GM20000 (cell line): Measurements from ENCODE around the gene TRIO.

Experiments
- DNase-seq: peaks from one replicate; pipeline ENCODE4 v3.0.0; 2012; ENCODE audit warnings: low spot score
- TF ChIP-seq, protein P1 (sequence below): IDR thresholded peaks from 2 replicates; pipeline ENCODE4 v1.5.1; 2012; ENCODE audit warnings: mild to moderate bottlenecking, control low read depth; ENCODE audit errors: extremely low read depth, missing control alignments

Gene TRIO

GRCh38 chr5:14277385-14278320 lies 134.5 kb downstream of the TRIO start:
- DNase-seq = no peak
- TF ChIP-seq, protein P1, sequence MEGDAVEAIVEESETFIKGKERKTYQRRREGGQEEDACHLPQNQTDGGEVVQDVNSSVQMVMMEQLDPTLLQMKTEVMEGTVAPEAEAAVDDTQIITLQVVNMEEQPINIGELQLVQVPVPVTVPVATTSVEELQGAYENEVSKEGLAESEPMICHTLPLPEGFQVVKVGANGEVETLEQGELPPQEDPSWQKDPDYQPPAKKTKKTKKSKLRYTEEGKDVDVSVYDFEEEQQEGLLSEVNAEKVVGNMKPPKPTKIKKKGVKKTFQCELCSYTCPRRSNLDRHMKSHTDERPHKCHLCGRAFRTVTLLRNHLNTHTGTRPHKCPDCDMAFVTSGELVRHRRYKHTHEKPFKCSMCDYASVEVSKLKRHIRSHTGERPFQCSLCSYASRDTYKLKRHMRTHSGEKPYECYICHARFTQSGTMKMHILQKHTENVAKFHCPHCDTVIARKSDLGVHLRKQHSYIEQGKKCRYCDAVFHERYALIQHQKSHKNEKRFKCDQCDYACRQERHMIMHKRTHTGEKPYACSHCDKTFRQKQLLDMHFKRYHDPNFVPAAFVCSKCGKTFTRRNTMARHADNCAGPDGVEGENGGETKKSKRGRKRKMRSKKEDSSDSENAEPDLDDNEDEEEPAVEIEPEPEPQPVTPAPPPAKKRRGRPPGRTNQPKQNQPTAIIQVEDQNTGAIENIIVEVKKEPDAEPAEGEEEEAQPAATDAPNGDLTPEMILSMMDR = no peak

GRCh38 chr5:14280294-14280854 lies 137.2 kb downstream of the TRIO start:
- TF ChIP-seq, protein P1 = no peak
- no peak for DNase-seq

DNA sequence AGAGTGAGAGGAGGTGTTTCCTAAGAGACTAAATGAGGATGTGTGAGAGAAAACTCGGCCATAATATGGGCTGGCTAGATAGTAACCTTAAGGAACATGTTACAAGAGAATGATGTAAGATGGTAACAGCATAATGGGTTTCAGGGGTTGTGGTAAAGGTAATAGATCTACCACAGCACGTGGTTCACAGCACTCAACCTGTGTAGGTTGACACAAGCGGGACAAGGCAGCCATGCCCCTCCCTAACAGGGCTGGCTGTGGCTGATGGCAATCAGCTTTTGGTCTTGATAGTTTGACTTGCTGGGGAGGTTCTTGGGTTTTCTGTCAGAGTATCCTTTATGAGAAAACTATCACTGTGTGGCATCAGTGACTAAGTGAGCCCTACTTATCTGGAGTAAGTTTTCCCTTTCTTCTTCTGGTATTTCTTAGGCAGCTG lies 138.6 kb downstream of the TRIO start:
- TF ChIP-seq, protein P1 = no peak
- peak; percentile 33 for DNase-seq

DNA sequence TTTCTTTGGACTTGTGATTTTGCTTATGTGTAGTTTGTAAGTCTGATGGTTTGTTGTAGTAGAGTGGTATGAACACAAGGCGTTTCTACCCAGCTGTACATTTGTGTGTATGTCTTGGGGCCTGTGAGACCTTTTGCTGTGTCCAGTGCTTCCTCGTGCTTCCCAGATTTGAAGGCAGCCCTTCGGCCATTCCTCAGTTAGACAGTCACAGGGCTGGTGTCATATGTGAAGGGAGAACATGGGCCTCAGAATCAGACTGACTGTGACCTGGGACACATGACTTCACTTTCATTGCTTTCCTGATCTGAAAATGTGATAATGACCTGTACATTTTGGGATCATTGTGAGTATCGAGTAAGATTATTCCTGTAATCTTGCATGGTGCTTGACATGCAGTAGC lies 140.0 kb downstream of the TRIO start:
- no peak for DNase-seq
- TF ChIP-seq, protein P1 = no peak

DNA sequence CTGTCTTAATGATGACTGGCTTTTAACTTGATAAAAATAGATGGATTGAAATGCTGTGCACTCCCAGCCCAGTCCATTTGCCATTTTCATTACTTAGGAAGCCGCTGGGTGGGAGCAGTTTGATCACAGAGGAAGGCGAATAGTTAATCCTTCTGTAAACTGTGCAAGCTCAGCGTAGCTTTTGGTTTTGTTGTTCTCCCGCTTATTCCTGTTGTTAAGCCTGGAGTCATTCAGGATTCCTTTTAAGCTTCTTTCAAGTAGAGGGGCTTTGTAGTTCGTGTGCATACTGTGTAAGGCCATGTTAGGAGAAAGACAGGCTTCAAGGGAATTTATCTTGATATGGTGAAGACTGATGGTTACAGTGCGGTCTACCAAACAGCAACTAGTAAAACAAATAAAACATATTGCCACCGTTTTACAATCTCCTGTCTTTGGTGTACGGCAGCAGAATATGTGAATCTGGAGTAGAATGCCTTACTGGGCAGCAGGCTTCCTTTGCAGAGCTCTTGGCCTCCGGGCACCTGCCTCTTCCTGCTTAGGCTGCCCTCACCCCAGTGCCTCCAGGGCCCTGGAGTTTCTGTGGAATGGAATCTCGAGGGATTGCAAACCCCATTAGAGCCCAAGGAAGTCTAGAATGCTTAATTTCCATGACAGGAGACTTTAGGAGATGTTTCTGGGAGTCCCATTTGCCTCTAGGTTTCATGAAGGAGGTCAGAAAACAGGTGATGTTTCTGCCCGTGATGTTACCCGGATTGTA lies 141.4 kb downstream of the TRIO start:
- TF ChIP-seq, protein P1 = no peak
- DNase-seq = no peak

DNA sequence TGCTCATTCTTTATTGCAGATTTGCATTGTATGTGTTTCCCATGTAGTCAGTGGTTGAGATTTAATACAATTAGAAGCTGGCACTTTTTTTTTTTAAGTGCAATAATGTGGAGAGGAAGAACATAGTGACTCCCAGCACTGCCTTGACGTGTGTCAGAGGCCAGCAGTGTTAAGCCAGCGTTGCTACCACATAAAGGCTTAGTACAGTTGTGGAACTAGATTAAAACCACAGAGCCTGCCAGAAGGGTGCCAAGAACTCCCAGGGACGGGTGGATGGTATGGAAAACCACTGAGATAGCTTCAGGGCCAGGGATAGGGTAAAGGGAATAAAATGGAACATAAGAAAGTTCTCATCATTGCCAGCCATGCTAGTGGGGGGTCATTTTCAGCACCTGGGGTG lies 142.9 kb downstream of the TRIO start:
- TF ChIP-seq, protein P1 = no peak
- no peak for DNase-seq
